Karpas-422 (cell line): ENCODE data around the gene KCNQ5. TPM values are rescaled to one million over a fixed set of nuclear protein-coding genes. Genes with fewer than 3 reads are reported as not detected.

ENCODE experiments used
- DNase-seq: peaks from one replicate; pipeline ENCODE4 v3.0.0-alpha.2; 2015
- H2AFZ ChIP-seq: fragments of 200-600 bp; sonication (generic); 2 replicates; pipeline ENCODE4 v1.6.1; 2014; ENCODE audit warnings: antibody characterized with exemption, low read length, mixed read lengths
- H3K27ac ChIP-seq: fragments of 200-600 bp; sonication (generic); 2 replicates; pipeline ENCODE4 v1.5.1; 2014; ENCODE audit warnings: mild to moderate bottlenecking, low read length, moderate library complexity
- H3K27me3 ChIP-seq: fragments of 200-600 bp; sonication (generic); 2 replicates; pipeline ENCODE4 v1.6.1; 2014; ENCODE audit warnings: low read length, mixed read lengths
- H3K36me3 ChIP-seq: fragments of 200-600 bp; sonication (generic); 2 replicates; pipeline ENCODE4 v1.6.1; 2014; ENCODE audit warnings: low read length, mixed read lengths; ENCODE audit not compliant: insufficient read depth
- H3K4me1 ChIP-seq: fragments of 200-600 bp; sonication (generic); 2 replicates; pipeline ENCODE4 v1.6.1; 2014; ENCODE audit warnings: mild to moderate bottlenecking, low read length, mixed read lengths
- H3K4me2 ChIP-seq: fragments of 200-600 bp; sonication (generic); 2 replicates; pipeline ENCODE4 v1.6.1; 2014; ENCODE audit warnings: low read length, low read depth, mild to moderate bottlenecking; ENCODE audit not compliant: poor library complexity, severe bottlenecking
- H3K4me3 ChIP-seq: fragments of 200-600 bp; sonication (generic); 2 replicates; pipeline ENCODE4 v1.5.1; 2014; ENCODE audit warnings: mild to moderate bottlenecking, antibody characterized with exemption, low read length, mixed read lengths
- H3K79me2 ChIP-seq: fragments of 200-600 bp; sonication (generic); 2 replicates; pipeline ENCODE4 v1.6.1; 2014; ENCODE audit warnings: mild to moderate bottlenecking, low read length, mixed read lengths
- H3K9ac ChIP-seq: fragments of 200-600 bp; sonication (generic); 2 replicates; pipeline ENCODE4 v1.6.0; 2014; ENCODE audit warnings: low read length
- H3K9me2 ChIP-seq: fragments of 200-600 bp; sonication (generic), shearing (Covaris generic); replicated peaks from 2 replicates; pipeline ENCODE4 v1.6.0; 2014; ENCODE audit warnings: mild to moderate bottlenecking, low read length, moderate library complexity; ENCODE audit not compliant: insufficient read depth
- H3K9me3 ChIP-seq: fragments of 300-700, 200-600 bp; sonication (generic); 2 replicates; pipeline ENCODE4 v1.6.1; 2014; ENCODE audit warnings: low read length, mixed read lengths
- H4K20me1 ChIP-seq: fragments of 200-600 bp; sonication (generic); 2 replicates; pipeline ENCODE4 v1.6.1; 2014; ENCODE audit warnings: mild to moderate bottlenecking, antibody characterized with exemption, low read length, low read depth; ENCODE audit not compliant: insufficient read depth
- total RNA-seq: library from RNA; depleted of rRNA; stranded (reverse); fragments of >200 nt; shearing (Covaris generic); gene quantifications from 2 replicates; pipeline ENCODE4 v1.2.3, GENCODE V29; 2014; ENCODE audit warnings: low replicate concordance

Gene KCNQ5
- total RNA-seq, 1 experiment from 2014 or later = 50.5 TPM

DNA sequence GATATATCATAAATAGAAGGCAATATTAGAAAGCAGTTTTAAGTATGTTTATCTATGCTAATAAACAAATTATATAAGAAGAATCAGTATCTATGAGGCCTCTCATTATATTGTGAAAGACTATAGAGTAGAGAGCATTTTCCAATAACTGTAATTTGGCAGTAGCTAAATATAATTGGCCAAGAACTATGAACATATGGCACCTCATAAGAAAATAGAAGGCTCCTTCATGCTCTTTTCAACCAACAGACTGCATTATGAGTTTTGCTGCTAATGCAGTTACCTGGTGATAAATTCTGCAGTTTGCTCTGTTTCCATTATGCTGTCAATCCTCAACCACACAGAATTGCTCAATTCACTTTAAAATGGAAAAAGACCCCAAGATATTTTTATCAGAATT lies 382.4 kb downstream of the KCNQ5 start:
- Histone ChIP-seq H3K9me3 (peaks cover 4% of the 10 kb centered on the region), H3K79me2 (peaks cover 32% of the 10 kb centered on the region), H3K36me3 (peaks cover 28% of the 10 kb centered on the region), H2AFZ (no peak overlapping the region), H3K4me3 (no peak overlapping the region), H3K4me1 (no peaks in the 10 kb centered on the region), H3K9ac (no peak overlapping the region), H3K27me3 (no peaks in the 10 kb centered on the region), H4K20me1 (no peaks in the 10 kb centered on the region), H3K4me2 (no peak overlapping the region), H3K9me2 (no peaks in the 10 kb centered on the region), H3K27ac (no peak overlapping the region)
- no peak for DNase-seq

DNA sequence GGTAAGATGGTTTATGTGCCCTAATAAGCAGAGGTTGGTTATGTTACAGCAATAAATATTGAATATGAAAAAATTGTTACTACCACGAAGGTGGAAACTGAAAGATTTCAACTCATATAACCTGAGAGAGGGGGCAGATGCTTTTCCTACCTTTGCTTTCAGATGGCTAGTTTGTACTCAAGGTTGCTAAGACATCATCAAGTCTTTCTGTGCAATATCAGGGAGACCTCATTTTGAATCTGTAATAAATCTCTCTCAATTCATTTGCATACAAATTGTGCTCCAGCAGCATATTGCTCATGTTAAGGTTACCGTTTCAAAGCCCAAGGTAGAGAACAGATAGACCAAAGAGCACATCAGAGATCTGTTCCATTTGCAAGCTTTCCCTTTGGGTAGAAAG lies 383.0 kb downstream of the KCNQ5 start:
- DNase-seq = no peak
- Histone ChIP-seq H4K20me1 (no peaks in the 10 kb centered on the region), H3K36me3 (peaks cover 28% of the 10 kb centered on the region), H3K9ac (no peak overlapping the region), H3K27ac (no peak overlapping the region), H3K9me2 (no peaks in the 10 kb centered on the region), H3K4me2 (no peak overlapping the region), H3K79me2 (peaks cover 26% of the 10 kb centered on the region), H3K9me3 (peaks cover 4% of the 10 kb centered on the region), H3K27me3 (no peaks in the 10 kb centered on the region), H2AFZ (no peak overlapping the region), H3K4me3 (no peak overlapping the region), H3K4me1 (no peaks in the 10 kb centered on the region)

DNA sequence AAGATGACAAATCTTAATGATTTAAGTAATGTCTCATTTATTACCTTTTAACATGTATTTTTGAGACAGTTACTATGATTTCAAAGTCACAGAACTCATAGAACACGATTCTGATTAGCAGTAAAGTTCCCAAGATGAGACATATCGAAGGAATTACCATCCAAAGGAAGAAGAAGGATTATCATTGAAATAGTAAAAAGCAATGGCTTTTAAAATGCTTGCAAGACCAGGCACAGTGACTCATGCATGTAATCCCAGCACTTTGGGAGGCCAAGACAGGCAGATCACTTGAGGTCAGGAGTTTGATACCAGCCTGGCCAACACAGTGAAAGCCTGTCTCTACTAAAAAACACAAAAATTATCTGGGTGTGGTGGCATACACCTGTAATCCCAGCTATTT lies 384.3 kb downstream of the KCNQ5 start:
- no peak overlapping the region for H3K4me2 ChIP-seq
- H2AFZ ChIP-seq = no peak overlapping the region
- no peak overlapping the region for H3K4me3 ChIP-seq
- H4K20me1 ChIP-seq = no peaks in the 10 kb centered on the region
- H3K27ac ChIP-seq = no peak overlapping the region
- no peaks in the 10 kb centered on the region for H3K9me2 ChIP-seq
- peaks cover 16% of the 10 kb centered on the region for H3K79me2 ChIP-seq
- no peak overlapping the region for H3K9ac ChIP-seq
- H3K9me3 ChIP-seq = peaks cover 4% of the 10 kb centered on the region
- H3K36me3 ChIP-seq = peaks cover 28% of the 10 kb centered on the region
- no peaks in the 10 kb centered on the region for H3K4me1 ChIP-seq
- H3K27me3 ChIP-seq = no peaks in the 10 kb centered on the region
- no peak for DNase-seq

DNA sequence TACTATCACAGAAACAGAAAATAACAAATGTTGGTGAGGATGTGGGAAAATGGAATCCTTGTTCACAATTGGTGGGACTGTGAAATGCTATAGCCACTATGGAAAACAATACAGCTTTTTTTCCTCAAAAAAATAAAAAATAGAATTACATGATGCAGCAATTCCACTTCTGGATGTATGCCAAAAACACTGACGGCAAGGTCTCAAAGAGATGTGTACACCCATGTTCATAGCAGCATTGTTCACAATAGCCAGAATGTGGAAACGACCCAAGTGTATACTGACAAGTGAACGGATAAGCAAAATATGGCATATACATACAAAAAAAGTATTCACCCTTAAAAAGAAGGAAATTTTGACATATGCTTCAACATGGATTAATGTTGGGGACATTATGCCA lies 390.1 kb downstream of the KCNQ5 start:
- H3K9me3 ChIP-seq = peaks cover 4% of the 10 kb centered on the region
- H2AFZ ChIP-seq = no peak overlapping the region
- H4K20me1 ChIP-seq = no peaks in the 10 kb centered on the region
- no peak overlapping the region for H3K4me3 ChIP-seq
- no peaks in the 10 kb centered on the region for H3K27me3 ChIP-seq
- peaks cover 12% of the 10 kb centered on the region for H3K79me2 ChIP-seq
- no peak overlapping the region for H3K27ac ChIP-seq
- no peak overlapping the region for H3K4me2 ChIP-seq
- H3K9me2 ChIP-seq = no peaks in the 10 kb centered on the region
- no peak overlapping the region for H3K9ac ChIP-seq
- H3K36me3 ChIP-seq = peaks cover 18% of the 10 kb centered on the region
- H3K4me1 ChIP-seq = no peaks in the 10 kb centered on the region
- no peak for DNase-seq

DNA sequence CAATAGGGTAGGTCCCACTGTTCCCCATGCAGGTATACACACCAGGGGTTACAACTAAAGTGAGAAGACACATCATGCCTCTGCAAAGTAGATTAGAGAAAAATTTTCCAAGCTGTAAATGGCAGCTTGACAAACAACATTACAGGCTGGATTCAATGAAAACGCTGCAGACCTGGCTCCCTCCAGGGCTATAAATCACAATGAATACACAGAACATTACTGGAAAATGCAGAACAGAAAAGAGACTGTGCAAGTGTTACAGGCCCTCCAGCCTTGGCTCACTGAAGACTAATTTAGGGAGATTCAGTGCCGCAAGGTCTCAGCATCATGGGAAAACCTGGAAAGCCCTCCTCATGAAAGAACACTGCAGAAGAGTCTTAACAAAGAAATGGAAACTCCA lies 395.6 kb downstream of the KCNQ5 start:
- no peaks in the 10 kb centered on the region for H3K36me3 ChIP-seq
- no peak overlapping the region for H3K4me3 ChIP-seq
- no peak overlapping the region for H3K9ac ChIP-seq
- no peak overlapping the region for H2AFZ ChIP-seq
- DNase-seq = no peak
- no peaks in the 10 kb centered on the region for H4K20me1 ChIP-seq
- peaks cover 26% of the 10 kb centered on the region for H3K79me2 ChIP-seq
- no peaks in the 10 kb centered on the region for H3K27me3 ChIP-seq
- no peaks in the 10 kb centered on the region for H3K9me2 ChIP-seq
- H3K4me1 ChIP-seq = peaks cover 9% of the 10 kb centered on the region
- H3K9me3 ChIP-seq = no peaks in the 10 kb centered on the region
- no peak overlapping the region for H3K4me2 ChIP-seq
- no peak overlapping the region for H3K27ac ChIP-seq

DNA sequence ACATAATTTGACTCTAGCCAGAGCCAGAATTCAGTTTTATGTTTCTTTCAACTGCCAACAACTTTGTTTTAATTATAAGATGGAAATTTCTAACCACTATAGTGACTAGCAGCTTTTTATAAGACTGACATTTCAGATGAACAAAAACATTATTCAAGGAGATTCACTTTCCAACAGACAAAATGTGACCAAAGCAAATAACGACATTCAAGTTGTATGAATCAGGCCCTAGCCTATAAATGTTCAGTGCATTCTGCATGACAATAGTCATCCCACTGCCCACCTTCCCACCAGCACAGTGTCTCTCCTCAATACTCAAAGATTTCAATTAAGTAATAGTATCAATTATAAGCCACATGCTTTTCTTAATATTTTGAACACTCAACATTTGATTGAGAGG lies 402.7 kb downstream of the KCNQ5 start:
- Histone ChIP-seq H3K27me3 (no peaks in the 10 kb centered on the region), H3K79me2 (peaks cover 65% of the 10 kb centered on the region), H3K36me3 (no peaks in the 10 kb centered on the region), H2AFZ (no peak overlapping the region), H4K20me1 (no peaks in the 10 kb centered on the region), H3K4me3 (no peak overlapping the region), H3K27ac (no peak overlapping the region), H3K9me3 (no peaks in the 10 kb centered on the region), H3K4me2 (no peak overlapping the region), H3K4me1 (peaks cover 16% of the 10 kb centered on the region), H3K9ac (no peak overlapping the region), H3K9me2 (no peaks in the 10 kb centered on the region)
- DNase-seq = no peak

DNA sequence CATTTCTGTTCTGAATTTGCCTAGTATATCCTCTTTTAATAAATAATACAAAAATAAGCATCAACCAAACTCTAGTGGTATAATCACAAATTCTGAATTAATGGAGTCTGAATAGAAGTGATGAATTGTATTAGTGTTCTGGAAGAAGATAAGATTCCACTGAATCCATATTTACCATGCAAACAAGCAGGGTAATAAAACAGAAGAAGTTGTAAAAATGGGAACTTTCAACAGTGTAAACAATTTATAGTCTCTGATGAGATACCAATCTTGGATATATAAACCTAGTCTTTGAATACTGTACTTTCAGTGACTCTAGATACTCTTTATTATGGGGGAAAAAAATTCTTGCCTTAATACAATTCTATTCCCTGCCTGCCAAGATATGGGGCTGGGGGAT lies 405.8 kb downstream of the KCNQ5 start:
- no peaks in the 10 kb centered on the region for H3K27me3 ChIP-seq
- H3K27ac ChIP-seq = no peak overlapping the region
- H3K4me2 ChIP-seq = no peak overlapping the region
- no peak overlapping the region for H3K9ac ChIP-seq
- H3K4me3 ChIP-seq = no peak overlapping the region
- peaks cover 57% of the 10 kb centered on the region for H3K79me2 ChIP-seq
- H4K20me1 ChIP-seq = no peaks in the 10 kb centered on the region
- H3K9me3 ChIP-seq = no peaks in the 10 kb centered on the region
- H3K36me3 ChIP-seq = no peaks in the 10 kb centered on the region
- no peak for DNase-seq
- H3K4me1 ChIP-seq = peaks cover 22% of the 10 kb centered on the region
- no peaks in the 10 kb centered on the region for H3K9me2 ChIP-seq
- H2AFZ ChIP-seq = no peak overlapping the region

DNA sequence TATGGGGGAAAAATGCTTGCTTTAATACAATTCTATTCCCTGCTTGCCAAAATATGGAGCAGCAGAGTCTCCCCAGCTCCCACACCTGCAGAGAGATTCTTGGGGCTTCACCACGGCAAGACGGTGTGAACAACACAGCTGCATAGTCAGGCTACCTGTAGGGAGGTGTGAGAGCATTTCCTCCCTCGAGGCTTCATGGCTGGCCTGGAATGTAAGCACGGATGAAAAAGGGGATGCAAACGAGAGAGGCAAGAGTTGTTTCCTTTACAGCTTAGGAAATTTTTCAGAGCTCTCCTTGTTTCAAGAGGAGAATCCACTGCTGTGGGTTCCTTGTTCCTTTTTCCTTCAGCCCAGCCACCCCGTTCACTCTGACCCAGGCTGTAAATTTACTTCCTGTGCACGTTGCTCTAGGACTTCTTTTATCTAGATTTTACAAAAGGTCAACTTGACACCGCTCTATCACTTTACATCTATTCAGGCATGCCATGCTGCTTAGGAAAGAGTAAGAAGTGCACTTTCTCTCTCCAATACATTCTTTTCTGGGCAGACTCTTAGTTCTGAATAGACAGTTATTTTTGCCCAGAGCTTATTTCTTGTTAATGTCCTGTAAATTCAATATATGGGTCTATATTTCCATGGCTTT lies 406.4 kb downstream of the KCNQ5 start:
- no peak overlapping the region for H3K27ac ChIP-seq
- DNase-seq = no peak
- H3K4me2 ChIP-seq = no peak overlapping the region
- H3K4me3 ChIP-seq = no peak overlapping the region
- H4K20me1 ChIP-seq = no peaks in the 10 kb centered on the region
- H3K9me2 ChIP-seq = no peaks in the 10 kb centered on the region
- H2AFZ ChIP-seq = no peak overlapping the region
- H3K9ac ChIP-seq = no peak overlapping the region
- H3K9me3 ChIP-seq = no peaks in the 10 kb centered on the region
- peaks cover 56% of the 10 kb centered on the region for H3K79me2 ChIP-seq
- H3K36me3 ChIP-seq = no peaks in the 10 kb centered on the region
- no peaks in the 10 kb centered on the region for H3K27me3 ChIP-seq
- H3K4me1 ChIP-seq = peaks cover 22% of the 10 kb centered on the region
